Activated CD8-positive, alpha-beta memory T cell treated with anti-CD3 and anti-CD28 coated beads for 48 hours (primary cell): ENCODE results near the gene RNF6.

Experiments
- DNase-seq, 3 experiments: peaks; one replicate each; pipeline ENCODE4 v3.0.0-alpha.2; 2020; ENCODE audit warnings: low read depth in 2 of 3, low spot score in 2 of 3

Gene RNF6

GRCh38 chr13:26168237-26168814 is 53.8 kb downstream of the RNF6 start:
- DNase-seq = no peak

- DNase-seq = no peak
Measured at GRCh38 chr13:26163812-26164211, 58.3 kb downstream of the RNF6 start.
